HL-60 (cell line): ENCODE measurements around the gene RAB1B.

Source experiments
- DNase-seq, 2 experiments: peaks; one replicate each; pipeline ENCODE4 v3.0.0-alpha.2; 2010 to 2020; ENCODE audit warnings: low read depth in 1 of 2, low spot score in 1 of 2
- H3K27ac ChIP-seq: fragments of 250-450 bp; sonication (Bioruptor Pico); replicated peaks from 2 replicates; pipeline ENCODE4 v1.5.1; 2020; ENCODE audit warnings: mild to moderate bottlenecking, moderate library complexity
- H3K27me3 ChIP-seq: fragments of 250-450 bp; sonication (Bioruptor Pico); 2 replicates; pipeline ENCODE4 v1.5.1; 2021; ENCODE audit warnings: mild to moderate bottlenecking, moderate library complexity; ENCODE audit not compliant: insufficient read depth, poor library complexity, severe bottlenecking
- H3K4me3 ChIP-seq: replicated peaks from 2 replicates; pipeline ENCODE4 v1.5.1; 2011; ENCODE audit warnings: mild to moderate bottlenecking, control low read depth, low read length; ENCODE audit not compliant: insufficient read depth
- CTCF ChIP-seq: IDR thresholded peaks from one replicate; pipeline ENCODE4 v1.5.1; 2011; ENCODE audit warnings: low read length, control low read depth, inconsistent platforms; ENCODE audit not compliant: insufficient read depth
- GABPA ChIP-seq: IDR thresholded peaks from 2 replicates; pipeline ENCODE4 v1.6.1; 2012; ENCODE audit warnings: low read depth
- POLR2AphosphoS5 ChIP-seq: IDR thresholded peaks from 2 replicates; pipeline ENCODE4 v1.6.1; 2012; ENCODE audit warnings: low read depth
- REST ChIP-seq: IDR thresholded peaks from 2 replicates; pipeline ENCODE4 v1.6.1; 2012; ENCODE audit warnings: low read depth; ENCODE audit not compliant: insufficient replicate concordance
- SPI1 ChIP-seq: IDR thresholded peaks from 2 replicates; pipeline ENCODE4 v1.6.1; 2012; ENCODE audit warnings: low read depth, mild to moderate bottlenecking, borderline replicate concordance

RAB1B gene

DNA sequence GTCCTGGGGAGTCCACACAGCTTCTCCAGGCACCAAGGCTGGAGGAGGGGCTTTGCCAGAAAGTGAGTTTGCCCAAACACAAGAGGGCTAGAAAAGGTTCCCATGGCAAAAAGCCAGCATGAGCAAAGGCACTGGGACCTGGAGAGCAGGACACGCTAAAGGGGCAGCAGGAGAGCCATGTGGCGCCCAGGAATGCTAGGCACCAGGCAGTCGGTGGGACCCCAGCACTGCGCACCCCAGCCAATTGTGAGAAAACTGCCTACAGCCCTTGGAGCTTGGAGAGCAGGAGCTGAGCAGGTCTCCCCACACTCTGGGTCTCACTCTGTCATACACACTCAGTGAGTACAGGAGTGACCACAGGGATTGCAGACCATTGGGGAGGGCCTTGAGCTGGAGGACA is 5.2 kb upstream of the RAB1B start:
- no peak overlapping the region for H3K4me3 ChIP-seq
- no peak for DNase-seq
- TF ChIP-seq REST (no peak), POLR2AphosphoS5 (no peak), GABPA (no peak), SPI1 (no peak), CTCF (no peak)

DNA sequence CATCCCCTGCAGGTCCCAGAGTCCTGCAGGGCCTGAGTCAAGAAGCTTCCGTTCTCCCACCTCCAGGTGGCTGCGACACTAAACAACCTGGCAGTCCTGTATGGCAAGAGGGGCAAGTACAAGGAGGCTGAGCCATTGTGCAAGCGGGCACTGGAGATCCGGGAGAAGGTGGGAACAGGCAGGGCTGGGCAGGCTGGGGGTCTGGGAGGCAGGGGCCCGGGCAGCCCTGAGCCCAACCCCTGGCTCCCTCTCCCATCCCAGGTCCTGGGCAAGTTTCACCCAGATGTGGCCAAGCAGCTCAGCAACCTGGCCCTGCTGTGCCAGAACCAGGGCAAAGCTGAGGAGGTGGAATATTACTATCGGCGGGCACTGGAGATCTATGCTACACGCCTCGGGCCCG is 4.7 kb upstream of the RAB1B start:
- TF ChIP-seq SPI1 (no peak), REST (no peak), CTCF (no peak), GABPA (no peak), POLR2AphosphoS5 (no peak)

More for the DNA sequence above, 5.2 kb upstream of the RAB1B start:
- Histone ChIP-seq H3K27me3 (no peaks in the 10 kb centered on the region), H3K27ac (no peak overlapping the region)

GRCh38 chr11:66264383-66264782 is 4.1 kb upstream of the RAB1B start:
- H3K4me3 ChIP-seq = no peak overlapping the region

More for the DNA sequence above, 4.7 kb upstream of the RAB1B start:
- Histone ChIP-seq H3K4me3 (no peak overlapping the region), H3K27me3 (no peaks in the 10 kb centered on the region), H3K27ac (no peak overlapping the region)
- DNase-seq = no peak

More at GRCh38 chr11:66264383-66264782, 4.1 kb upstream of the RAB1B start:
- TF ChIP-seq REST = no peak
- TF ChIP-seq POLR2AphosphoS5 = no peak
- TF ChIP-seq GABPA = no peak
- no peak overlapping the region for H3K27ac ChIP-seq
- no peaks in the 10 kb centered on the region for H3K27me3 ChIP-seq
- DNase-seq = no peak
